PC-3 (cell line): Measurements from ENCODE around the gene FAM47E.

Source experiments
- EZH2 ChIP-seq: fragments of 300-600 bp; sonication (generic); IDR thresholded peaks from one replicate; pipeline ENCODE4 v1.6.1; 2017; ENCODE audit warnings: antibody characterized with exemption, mild to moderate bottlenecking, low read length; ENCODE audit not compliant: unreplicated experiment
- EZH2phosphoT487 ChIP-seq: fragments of 300-600 bp; sonication (generic); IDR thresholded peaks from 2 replicates; pipeline ENCODE4 v1.6.1; 2018; ENCODE audit warnings: mild to moderate bottlenecking, antibody characterized with exemption, low read length, borderline replicate concordance
- TF ChIP-seq, protein P1 (sequence below): fragments of 300-600 bp; sonication (generic); conservative IDR thresholded peaks from 2 replicates; pipeline ENCODE4 v1.5.1; 2017; ENCODE audit warnings: antibody characterized with exemption, low read depth, mild to moderate bottlenecking, low read length

- TF ChIP-seq, protein P1, sequence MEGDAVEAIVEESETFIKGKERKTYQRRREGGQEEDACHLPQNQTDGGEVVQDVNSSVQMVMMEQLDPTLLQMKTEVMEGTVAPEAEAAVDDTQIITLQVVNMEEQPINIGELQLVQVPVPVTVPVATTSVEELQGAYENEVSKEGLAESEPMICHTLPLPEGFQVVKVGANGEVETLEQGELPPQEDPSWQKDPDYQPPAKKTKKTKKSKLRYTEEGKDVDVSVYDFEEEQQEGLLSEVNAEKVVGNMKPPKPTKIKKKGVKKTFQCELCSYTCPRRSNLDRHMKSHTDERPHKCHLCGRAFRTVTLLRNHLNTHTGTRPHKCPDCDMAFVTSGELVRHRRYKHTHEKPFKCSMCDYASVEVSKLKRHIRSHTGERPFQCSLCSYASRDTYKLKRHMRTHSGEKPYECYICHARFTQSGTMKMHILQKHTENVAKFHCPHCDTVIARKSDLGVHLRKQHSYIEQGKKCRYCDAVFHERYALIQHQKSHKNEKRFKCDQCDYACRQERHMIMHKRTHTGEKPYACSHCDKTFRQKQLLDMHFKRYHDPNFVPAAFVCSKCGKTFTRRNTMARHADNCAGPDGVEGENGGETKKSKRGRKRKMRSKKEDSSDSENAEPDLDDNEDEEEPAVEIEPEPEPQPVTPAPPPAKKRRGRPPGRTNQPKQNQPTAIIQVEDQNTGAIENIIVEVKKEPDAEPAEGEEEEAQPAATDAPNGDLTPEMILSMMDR, result no peak
- TF ChIP-seq EZH2phosphoT487, result no peak
- no peak for TF ChIP-seq EZH2
Observed at GRCh38 chr4:76280488-76281441, 29.2 kb downstream of the FAM47E start.
